WERI-Rb-1 (cell line): ENCODE measurements around the gene UNC13C.

Experiments
- DNase-seq: peaks from one replicate; pipeline ENCODE4 v3.0.0-alpha.2; 2020
- H3K27ac ChIP-seq: fragments of 250-450 bp; sonication (Bioruptor Pico); 2 replicates; pipeline ENCODE4 v1.5.1; 2020; ENCODE audit warnings: mild to moderate bottlenecking, moderate library complexity
- H3K27me3 ChIP-seq: fragments of 250-450 bp; sonication (Bioruptor Pico); 2 replicates; pipeline ENCODE4 v1.5.1; 2021; ENCODE audit warnings: mild to moderate bottlenecking, low read depth, moderate library complexity; ENCODE audit not compliant: insufficient read depth, severe bottlenecking
- H3K36me3 ChIP-seq: fragments of 250-450 bp; sonication (Bioruptor Pico); 2 replicates; pipeline ENCODE4 v1.5.1; 2020; ENCODE audit warnings: mild to moderate bottlenecking, moderate library complexity
- H3K4me3 ChIP-seq: 2 replicates; pipeline ENCODE4 v1.5.1; 2011; ENCODE audit warnings: low read depth, mild to moderate bottlenecking, control low read depth, low read length
- H3K9me3 ChIP-seq: fragments of 250-450 bp; sonication (Bioruptor Pico); 2 replicates; pipeline ENCODE4 v1.5.1; 2021; ENCODE audit warnings: mild to moderate bottlenecking, moderate library complexity; ENCODE audit not compliant: severe bottlenecking
- CTCF ChIP-seq: IDR thresholded peaks from 2 replicates; pipeline ENCODE4 v1.5.1; 2011; ENCODE audit warnings: low read depth, mild to moderate bottlenecking, control low read depth, inconsistent platforms, low read length

UNC13C gene

GRCh38 chr15:54347082-54347827, 369.0 kb downstream of the UNC13C start:
- DNase-seq, result no peak
- Histone ChIP-seq H3K4me3 (no peak overlapping the region), H3K27me3 (no peaks in the 10 kb centered on the region), H3K36me3 (no peaks in the 10 kb centered on the region), H3K9me3 (no peaks in the 10 kb centered on the region), H3K27ac (no peak overlapping the region)
- no peak for TF ChIP-seq CTCF

- Histone ChIP-seq H3K27me3 (no peaks in the 10 kb centered on the region), H3K27ac (no peak overlapping the region), H3K9me3 (no peaks in the 10 kb centered on the region), H3K4me3 (no peak overlapping the region), H3K36me3 (no peaks in the 10 kb centered on the region)
- no peak for DNase-seq
- no peak for TF ChIP-seq CTCF
Observed at GRCh38 chr15:54353726-54354125, 375.5 kb downstream of the UNC13C start.

- H3K9me3 ChIP-seq, result no peaks in the 10 kb centered on the region
- no peak overlapping the region for H3K27ac ChIP-seq
- no peak overlapping the region for H3K4me3 ChIP-seq
- no peaks in the 10 kb centered on the region for H3K27me3 ChIP-seq
- TF ChIP-seq CTCF, result no peak
- no peaks in the 10 kb centered on the region for H3K36me3 ChIP-seq
- no peak for DNase-seq
Observed at GRCh38 chr15:54354341-54354740, 376.1 kb downstream of the UNC13C start.

- no peak overlapping the region for H3K4me3 ChIP-seq
- DNase-seq, result no peak
- no peaks in the 10 kb centered on the region for H3K36me3 ChIP-seq
- no peaks in the 10 kb centered on the region for H3K9me3 ChIP-seq
- no peaks in the 10 kb centered on the region for H3K27me3 ChIP-seq
- TF ChIP-seq CTCF, result no peak
- no peak overlapping the region for H3K27ac ChIP-seq
Observed at GRCh38 chr15:54364961-54365360, 386.7 kb downstream of the UNC13C start.

- H3K27me3 ChIP-seq, result no peaks in the 10 kb centered on the region
- no peak for TF ChIP-seq CTCF
- peaks cover 11% of the 10 kb centered on the region for H3K9me3 ChIP-seq
- no peak overlapping the region for H3K27ac ChIP-seq
- H3K36me3 ChIP-seq, result no peaks in the 10 kb centered on the region
- no peak for DNase-seq
- no peak overlapping the region for H3K4me3 ChIP-seq
Observed at GRCh38 chr15:54373332-54373731, 395.1 kb downstream of the UNC13C start.
